ENCODE data around the gene ABCG1.
"Not testable (repeated sequence)": the region's sequence is repeated elsewhere in the genome, so short reads cannot be mapped to it uniquely, and the experiment has no call there.

ABCG1 gene

GRCh38 chr21:42176859-42177258 lies 42.1 kb upstream of the ABCG1 start:
- POLR2A ChIA-PET = no interaction called here
- DNase-seq (ENCODE audit: extremely low spot score) = no peak
- TF ChIP-seq ZNF384 (IDR thresholded peaks at IDR 0.05) (no peak), SP1 (IDR thresholded peaks at IDR 0.05) (no peak), HDGF (IDR thresholded peaks at IDR 0.05; ENCODE audit: borderline replicate concordance) (no peak), SUZ12 (IDR thresholded peaks at IDR 0.05) (no peak), ELF4 (IDR thresholded peaks at IDR 0.05) (no peak), PKNOX1 (IDR thresholded peaks at IDR 0.05) (no peak)
- CTCF ChIA-PET = no interaction called here

GRCh38 chr21:42179316-42179715 lies 39.6 kb upstream of the ABCG1 start:
- no peak for TF ChIP-seq FOXM1 (IDR thresholded peaks at IDR 0.05; ENCODE audit: borderline replicate concordance)
- TF ChIP-seq TARDBP (IDR thresholded peaks at IDR 0.05) = no peak
- no peak for TF ChIP-seq CTBP1 (IDR thresholded peaks at IDR 0.05; ENCODE audit: borderline replicate concordance)
- no peak for DNase-seq (ENCODE audit: extremely low spot score)
- ChIA-PET CTCF (no interaction called here), POLR2A (no interaction called here)

- DNase-seq (ENCODE audit: extremely low spot score); CTCF ChIA-PET; POLR2A ChIA-PET: not testable (repeated sequence)
These were observed 38.9 kb upstream of the ABCG1 start for GRCh38 chr21:42180001-42180400.

GRCh38 chr21:42182713-42183371 lies 36.1 kb upstream of the ABCG1 start:
- no peak for TF ChIP-seq NFRKB (IDR thresholded peaks at IDR 0.05)
- no peak for TF ChIP-seq CTBP1 (IDR thresholded peaks at IDR 0.05; ENCODE audit: borderline replicate concordance)
- no peak for TF ChIP-seq TARDBP (IDR thresholded peaks at IDR 0.05)
- TF ChIP-seq ELF4 (IDR thresholded peaks at IDR 0.05) = no peak
- TF ChIP-seq ARNT (IDR thresholded peaks at IDR 0.05) = no peak
- no peak for TF ChIP-seq FOXM1 (IDR thresholded peaks at IDR 0.05; ENCODE audit: borderline replicate concordance)
- no peak for TF ChIP-seq HDGF (IDR thresholded peaks at IDR 0.05; ENCODE audit: borderline replicate concordance)
- TF ChIP-seq FOXK2 (IDR thresholded peaks at IDR 0.05) = no peak
- TF ChIP-seq ZNF384 (IDR thresholded peaks at IDR 0.05) = no peak
- TF ChIP-seq L3MBTL2 (conservative IDR thresholded peaks at IDR 0.05) = no peak
- no peak for TF ChIP-seq SUZ12 (IDR thresholded peaks at IDR 0.05)
- TF ChIP-seq FOXA1 (IDR thresholded peaks at IDR 0.05) = no peak
- TF ChIP-seq LEF1 (IDR thresholded peaks at IDR 0.05; ENCODE audit: borderline replicate concordance) = no peak
- TF ChIP-seq BHLHE40 (IDR thresholded peaks at IDR 0.05; ENCODE audit: borderline replicate concordance) = no peak
- TF ChIP-seq PKNOX1 (IDR thresholded peaks at IDR 0.05) = no peak
- no peak for TF ChIP-seq SP1 (IDR thresholded peaks at IDR 0.05)
- POLR2A ChIA-PET = no interaction called here
- DNase-seq (ENCODE audit: extremely low spot score) = no peak
- CTCF ChIA-PET = no interaction called here

GRCh38 chr21:42183374-42184266 lies 35.3 kb upstream of the ABCG1 start:
- ChIA-PET CTCF (no interaction called here), POLR2A (no interaction called here)
- TF ChIP-seq CTBP1 (IDR thresholded peaks at IDR 0.05; ENCODE audit: borderline replicate concordance) (peak; percentile 25; the same call in 1 of the 2 replicates), ZNF384 (IDR thresholded peaks at IDR 0.05) (no peak)
- no peak for DNase-seq (ENCODE audit: extremely low spot score)

- TF ChIP-seq BHLHE40 (IDR thresholded peaks at IDR 0.05; ENCODE audit: borderline replicate concordance) (no peak), L3MBTL2 (conservative IDR thresholded peaks at IDR 0.05) (no peak), PKNOX1 (IDR thresholded peaks at IDR 0.05) (no peak), FOXK2 (IDR thresholded peaks at IDR 0.05) (no peak), LEF1 (IDR thresholded peaks at IDR 0.05; ENCODE audit: borderline replicate concordance) (no peak), SUZ12 (IDR thresholded peaks at IDR 0.05) (no peak), HDGF (IDR thresholded peaks at IDR 0.05; ENCODE audit: borderline replicate concordance) (no peak), ZNF384 (IDR thresholded peaks at IDR 0.05) (no peak), TARDBP (IDR thresholded peaks at IDR 0.05) (no peak), NFRKB (IDR thresholded peaks at IDR 0.05) (no peak), SP1 (IDR thresholded peaks at IDR 0.05) (no peak), ELF4 (IDR thresholded peaks at IDR 0.05) (no peak), ARNT (IDR thresholded peaks at IDR 0.05) (no peak), FOXM1 (IDR thresholded peaks at IDR 0.05; ENCODE audit: borderline replicate concordance) (no peak), FOXA1 (IDR thresholded peaks at IDR 0.05) (no peak), CTBP1 (IDR thresholded peaks at IDR 0.05; ENCODE audit: borderline replicate concordance) (no peak)
- ChIA-PET POLR2A (no interaction called here), CTCF (no interaction called here)
- no peak for DNase-seq (ENCODE audit: extremely low spot score)
These were observed 32.3 kb upstream of the ABCG1 start for GRCh38 chr21:42186591-42186990.

Measured in HEK293T (cell line).